Smooth muscle cell (in vitro differentiated cells): ENCODE results near the gene BOK. TPM values are rescaled to one million over a fixed set of nuclear protein-coding genes. Genes with fewer than 3 reads are reported as not detected.

Experiments used
- DNase-seq: peaks from one replicate; lab custom pipeline; 2025; ENCODE audit not compliant: unreplicated experiment; lab: John Stamatoyannopoulos, UW
- H2AFZ ChIP-seq: fragments of 200-600 bp; sonication (generic); 2 replicates; pipeline ENCODE4 v1.6.0; 2016; ENCODE audit warnings: antibody characterized with exemption, low read depth, mild to moderate bottlenecking
- H3F3A ChIP-seq: fragments of 200-600 bp; sonication (generic); 2 replicates; pipeline ENCODE4 v1.6.0; 2017; ENCODE audit warnings: antibody characterized with exemption, low read depth
- H3K27ac ChIP-seq: fragments of 200-600 bp; sonication (generic); 2 replicates; pipeline ENCODE4 v1.5.1; 2016; ENCODE audit warnings: low read depth, mild to moderate bottlenecking
- H3K27me3 ChIP-seq: fragments of 200-600 bp; sonication (generic); 2 replicates; pipeline ENCODE4 v1.6.1; 2016; ENCODE audit warnings: low read depth, mild to moderate bottlenecking
- H3K36me3 ChIP-seq: fragments of 200-600 bp; sonication (generic); 2 replicates; pipeline ENCODE4 v1.5.1; 2016; ENCODE audit warnings: low read depth
- H3K4me1 ChIP-seq: fragments of 200-600 bp; sonication (generic); 2 replicates; pipeline ENCODE4 v1.5.1; 2016; ENCODE audit warnings: low read depth
- H3K4me2 ChIP-seq: fragments of 200-600 bp; sonication (generic); 2 replicates; pipeline ENCODE4 v1.6.0; 2016; ENCODE audit warnings: mild to moderate bottlenecking
- H3K4me3 ChIP-seq: fragments of 200-600 bp; sonication (generic); 2 replicates; pipeline ENCODE4 v1.5.1; 2016; ENCODE audit warnings: mild to moderate bottlenecking
- H3K79me2 ChIP-seq: fragments of 200-600 bp; sonication (generic); 2 replicates; pipeline ENCODE4 v1.6.0; 2016; ENCODE audit warnings: low read depth, mild to moderate bottlenecking
- H3K9ac ChIP-seq: fragments of 200-600 bp; sonication (generic); 2 replicates; pipeline ENCODE4 v1.6.0; 2016; ENCODE audit warnings: low read depth
- H3K9me3 ChIP-seq: fragments of 200-600 bp; sonication (generic); replicated peaks from 2 replicates; pipeline ENCODE4 v1.5.1; 2016; ENCODE audit warnings: low read depth
- H4K20me1 ChIP-seq: fragments of 200-600 bp; sonication (generic); 2 replicates; pipeline ENCODE4 v1.6.0; 2016; ENCODE audit warnings: low read depth
- WGBS: methylation state at CpG from one replicate; pipeline ENCODE4 v1.1.7; 2016; ENCODE audit warnings: low lambda C conversion rate; 5-methylcytosine and 5-hydroxymethylcytosine counted together
- polyA plus RNA-seq: library from polyadenylated mRNA; unstranded; fragments of >200 nt; fragmentation: Nextera tagmentation; extraction: Ambion mirVana; gene quantifications from 2 replicates; pipeline ENCODE4 v1.2.1, GENCODE V29; 2016
- total RNA-seq: library from RNA; depleted of rRNA; stranded (reverse); fragments of >200 nt; gene quantifications from 2 replicates; pipeline ENCODE4 v1.2.3, GENCODE V29; 2014
- TF ChIP-seq, protein P1 (sequence below): fragments of 200-600 bp; sonication (generic); IDR thresholded peaks from 2 replicates; pipeline ENCODE4 v1.5.1; 2017; ENCODE audit warnings: borderline replicate concordance, mild to moderate bottlenecking, antibody characterized with exemption; ENCODE audit not compliant: insufficient read depth, poor library complexity, severe bottlenecking

The BOK gene
- total and polyA plus RNA-seq, 2 experiments from 2014 or later, result 34.9 to 40.8 TPM

DNA sequence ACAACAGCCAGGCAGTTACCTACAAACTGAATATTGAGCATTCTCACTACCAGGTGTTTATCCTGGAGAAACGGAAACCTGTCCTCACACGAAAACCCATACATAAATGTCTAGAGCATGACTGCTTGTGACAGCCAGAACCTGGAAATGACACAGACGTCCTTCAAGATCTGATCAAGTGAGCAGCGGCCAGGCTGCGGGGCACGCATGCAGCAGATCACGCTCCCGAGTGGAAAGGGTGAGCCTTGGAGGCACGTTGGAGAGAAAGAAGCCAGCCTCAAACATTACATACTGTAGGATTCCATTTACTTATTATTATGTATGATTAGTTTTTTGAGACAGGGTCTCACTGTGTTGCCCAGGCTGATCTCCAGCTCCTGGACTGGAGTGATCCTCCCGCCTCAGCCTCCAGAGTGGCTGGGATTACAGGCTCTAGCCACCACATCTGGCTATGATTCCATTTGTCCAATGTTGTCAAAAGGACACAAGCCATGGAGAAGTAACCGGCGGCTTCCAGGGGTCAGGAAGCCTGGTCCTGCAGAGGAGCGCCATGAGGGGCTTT, 27.3 kb upstream of the BOK start:
- Histone ChIP-seq H3K9me3 (no peaks in the 10 kb centered on the region), H3K4me1 (no peaks in the 10 kb centered on the region), H2AFZ (no peak overlapping the region), H3K4me2 (no peak overlapping the region), H3K27me3 (peaks cover 3% of the 10 kb centered on the region), H3K9ac (no peak overlapping the region), H3K79me2 (no peaks in the 10 kb centered on the region), H3F3A (no peaks in the 10 kb centered on the region), H3K27ac (no peak overlapping the region), H4K20me1 (no peaks in the 10 kb centered on the region), H3K36me3 (no peaks in the 10 kb centered on the region), H3K4me3 (no peak overlapping the region)
- 88% methylated on average over 13 of the region's 13 CpGs for WGBS
- TF ChIP-seq, protein P1, sequence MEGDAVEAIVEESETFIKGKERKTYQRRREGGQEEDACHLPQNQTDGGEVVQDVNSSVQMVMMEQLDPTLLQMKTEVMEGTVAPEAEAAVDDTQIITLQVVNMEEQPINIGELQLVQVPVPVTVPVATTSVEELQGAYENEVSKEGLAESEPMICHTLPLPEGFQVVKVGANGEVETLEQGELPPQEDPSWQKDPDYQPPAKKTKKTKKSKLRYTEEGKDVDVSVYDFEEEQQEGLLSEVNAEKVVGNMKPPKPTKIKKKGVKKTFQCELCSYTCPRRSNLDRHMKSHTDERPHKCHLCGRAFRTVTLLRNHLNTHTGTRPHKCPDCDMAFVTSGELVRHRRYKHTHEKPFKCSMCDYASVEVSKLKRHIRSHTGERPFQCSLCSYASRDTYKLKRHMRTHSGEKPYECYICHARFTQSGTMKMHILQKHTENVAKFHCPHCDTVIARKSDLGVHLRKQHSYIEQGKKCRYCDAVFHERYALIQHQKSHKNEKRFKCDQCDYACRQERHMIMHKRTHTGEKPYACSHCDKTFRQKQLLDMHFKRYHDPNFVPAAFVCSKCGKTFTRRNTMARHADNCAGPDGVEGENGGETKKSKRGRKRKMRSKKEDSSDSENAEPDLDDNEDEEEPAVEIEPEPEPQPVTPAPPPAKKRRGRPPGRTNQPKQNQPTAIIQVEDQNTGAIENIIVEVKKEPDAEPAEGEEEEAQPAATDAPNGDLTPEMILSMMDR, result no peak
- no peak for DNase-seq

DNA sequence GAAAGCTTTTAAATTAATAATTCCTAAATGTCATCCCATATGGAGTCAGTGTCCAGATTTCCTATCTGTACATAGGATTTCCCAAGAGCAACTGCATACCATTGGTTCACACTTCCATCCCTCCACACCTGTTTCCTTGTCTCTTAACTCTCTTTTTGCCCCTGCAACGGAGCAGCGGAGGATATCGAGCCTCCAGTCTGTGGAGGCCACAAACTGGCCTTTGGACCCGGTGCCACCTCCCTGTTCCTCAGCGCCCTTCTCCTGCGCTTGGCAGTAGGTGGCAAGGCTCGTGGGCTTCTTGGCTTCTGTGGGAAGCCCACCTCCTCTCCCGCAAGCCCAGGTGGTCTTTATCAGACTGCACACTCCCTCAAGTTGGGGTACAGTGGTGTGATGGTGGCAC, 26.4 kb upstream of the BOK start:
- Histone ChIP-seq H3K27me3 (peaks cover 3% of the 10 kb centered on the region), H3F3A (no peaks in the 10 kb centered on the region), H3K4me2 (no peak overlapping the region), H3K79me2 (no peaks in the 10 kb centered on the region), H3K36me3 (no peaks in the 10 kb centered on the region), H2AFZ (no peak overlapping the region), H3K27ac (no peak overlapping the region), H3K9me3 (no peaks in the 10 kb centered on the region), H3K9ac (no peak overlapping the region), H3K4me3 (no peak overlapping the region), H3K4me1 (no peaks in the 10 kb centered on the region), H4K20me1 (no peaks in the 10 kb centered on the region)
- 94% methylated on average over 8 of the region's 8 CpGs for WGBS
- TF ChIP-seq, protein P1, result no peak
- DNase-seq, result no peak

DNA sequence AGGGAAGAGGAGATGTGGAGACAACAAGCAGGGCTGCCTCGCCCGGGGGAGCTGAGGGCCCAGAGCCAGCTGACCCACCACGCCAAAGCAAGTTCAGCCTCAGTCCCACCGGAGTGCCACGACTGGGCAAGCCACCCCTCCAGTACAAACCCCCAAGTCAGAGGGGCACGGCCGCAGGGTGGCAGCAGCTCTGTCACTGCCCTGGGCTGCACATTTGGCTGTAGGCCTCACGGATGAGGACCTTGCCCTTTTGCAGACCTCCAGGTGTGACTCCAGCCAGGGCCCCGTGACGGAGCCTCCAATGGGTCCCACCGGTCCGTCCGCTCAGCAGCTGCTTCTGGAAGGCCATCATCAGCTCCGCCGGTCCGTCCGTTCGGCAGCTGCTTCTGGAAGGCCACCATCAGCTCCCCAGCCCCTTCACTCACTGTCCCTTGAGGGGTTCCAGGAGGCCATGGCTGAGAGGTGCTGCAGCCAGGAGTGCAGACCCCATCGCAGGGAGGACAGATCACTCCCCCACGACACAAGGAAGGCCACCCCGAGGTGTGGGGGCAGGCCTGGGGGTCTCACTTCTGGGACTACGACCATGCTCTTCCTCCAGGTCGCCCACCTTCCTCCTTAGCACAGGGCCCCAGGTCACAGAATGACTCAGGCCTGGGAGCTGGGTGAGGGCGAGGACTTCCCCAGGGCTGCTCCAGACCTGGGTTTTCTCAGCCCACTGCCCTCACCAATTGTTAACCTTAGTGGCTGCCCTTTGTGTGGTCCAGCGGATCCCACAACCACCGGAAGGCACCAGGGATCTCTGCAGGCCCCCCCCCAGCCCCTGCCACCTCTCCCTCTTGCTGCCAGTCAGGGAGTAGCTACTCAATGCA, 25.6 kb upstream of the BOK start:
- DNase-seq, result no peak
- TF ChIP-seq, protein P1, result no peak
- H3K27me3 ChIP-seq, result peaks cover 3% of the 10 kb centered on the region
- WGBS, result 94% methylated on average over 26 of the region's 26 CpGs
- H3K4me1 ChIP-seq, result no peaks in the 10 kb centered on the region
- no peak overlapping the region for H3K4me2 ChIP-seq
- no peaks in the 10 kb centered on the region for H3K9me3 ChIP-seq
- no peak overlapping the region for H2AFZ ChIP-seq
- no peak overlapping the region for H3K27ac ChIP-seq
- no peak overlapping the region for H3K9ac ChIP-seq
- no peaks in the 10 kb centered on the region for H3K36me3 ChIP-seq
- no peaks in the 10 kb centered on the region for H4K20me1 ChIP-seq
- no peaks in the 10 kb centered on the region for H3F3A ChIP-seq
- no peaks in the 10 kb centered on the region for H3K79me2 ChIP-seq
- no peak overlapping the region for H3K4me3 ChIP-seq

DNA sequence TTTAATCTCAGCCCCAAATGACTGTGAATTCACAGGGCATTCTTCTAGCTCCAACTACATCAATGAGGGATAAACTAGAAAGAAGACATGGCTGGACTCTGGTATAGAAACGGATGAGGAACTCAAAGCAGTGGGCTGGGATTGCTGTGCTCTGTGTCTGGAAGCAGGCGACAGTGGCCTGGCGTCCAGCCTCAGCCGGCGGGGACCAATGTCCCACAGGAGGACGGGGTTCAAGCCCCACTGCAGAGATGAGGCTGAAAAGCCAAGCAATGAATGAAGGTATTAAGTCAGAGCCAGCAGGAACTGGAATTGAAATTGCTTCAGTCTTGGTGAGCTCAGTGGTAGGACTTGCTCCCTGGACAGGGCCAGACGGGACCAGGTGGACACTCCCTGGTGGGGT, 24.3 kb upstream of the BOK start:
- Histone ChIP-seq H3K27me3 (peaks cover 3% of the 10 kb centered on the region), H3F3A (no peaks in the 10 kb centered on the region), H3K9ac (no peak overlapping the region), H2AFZ (no peak overlapping the region), H3K4me2 (no peak overlapping the region), H3K36me3 (no peaks in the 10 kb centered on the region), H3K79me2 (no peaks in the 10 kb centered on the region), H3K4me1 (no peaks in the 10 kb centered on the region), H3K27ac (no peak overlapping the region), H3K4me3 (no peak overlapping the region), H4K20me1 (no peaks in the 10 kb centered on the region), H3K9me3 (no peaks in the 10 kb centered on the region)
- DNase-seq, result no peak
- TF ChIP-seq, protein P1, result no peak
- 90% methylated on average over 7 of the region's 7 CpGs for WGBS
